ENCODE data around the gene TTC24. TPM values are rescaled to one million over a fixed set of nuclear protein-coding genes. Genes with fewer than 3 reads are reported as not detected.
"Not testable (repeated sequence)": the region's sequence is repeated elsewhere in the genome, so short reads cannot be mapped to it uniquely, and the experiment has no call there.

The TTC24 gene
- total RNA-seq, 1 donor from 2014 or later, result not detected

DNA sequence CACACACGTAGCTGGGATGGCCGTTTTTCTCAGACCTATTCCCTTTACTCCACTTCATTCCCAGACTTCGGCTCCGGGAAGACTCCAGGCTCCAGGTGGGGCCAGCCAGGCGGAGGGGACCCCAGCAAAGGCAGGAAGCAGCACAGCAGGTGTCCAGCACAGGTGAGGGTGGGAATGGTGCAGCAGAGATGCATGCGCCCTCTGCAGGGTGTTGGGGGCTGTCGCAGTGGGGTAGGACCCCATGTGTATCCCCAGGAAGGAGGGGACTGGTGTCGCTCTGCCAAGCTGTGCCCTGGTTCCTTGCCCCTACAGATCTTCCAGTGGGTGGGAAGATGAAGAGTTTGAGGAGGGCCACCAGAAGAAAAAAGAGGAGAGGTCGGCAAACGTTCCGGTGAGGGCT is 5.3 kb downstream of the TTC24 start:
- TF ChIP-seq POLR2AphosphoS5 (IDR thresholded peaks at IDR 0.05; ENCODE audit: insufficient read depth in 1 of 2, low read depth in 1 of 2) (no peak), CTCF (IDR thresholded peaks at IDR 0.05) (no peak), POLR2A (IDR thresholded peaks at IDR 0.05) (no peak)

GRCh38 chr1:156586323-156586722 is 6.8 kb downstream of the TTC24 start:
- intact Hi-C loops (cut with DNase I), result loop anchor here (10.0 kb wide), 2 partner anchors 72 to 202 kb away; no protein-coding TSS in a partner anchor
- Histone ChIP-seq H3K9me3 (no peaks in the 10 kb centered on the region), H3K36me3 (no peaks in the 10 kb centered on the region), H3K27ac (no peak overlapping the region), H3K4me3 (no peak overlapping the region), H3K27me3 (no peaks in the 10 kb centered on the region), H3K4me1 (peaks cover 7% of the 10 kb centered on the region)
- no peak for DNase-seq (ENCODE audit: extremely low spot score in 2 of 2)
- TF ChIP-seq POLR2AphosphoS5 (IDR thresholded peaks at IDR 0.05; ENCODE audit: insufficient read depth in 1 of 2, low read depth in 1 of 2), result no peak
- TF ChIP-seq CTCF (IDR thresholded peaks at IDR 0.05), result no peak
- TF ChIP-seq POLR2A (IDR thresholded peaks at IDR 0.05), result no peak

More for the DNA sequence above, 5.3 kb downstream of the TTC24 start:
- H3K27me3 ChIP-seq, result no peaks in the 10 kb centered on the region
- no peak for DNase-seq (ENCODE audit: extremely low spot score in 2 of 2)
- intact Hi-C loops (cut with DNase I), result loop anchor here (5.0 to 10.0 kb wide), 3 partner anchors 70 to 200 kb away; no protein-coding TSS in a partner anchor
- no peak overlapping the region for H3K4me3 ChIP-seq
- H3K36me3 ChIP-seq, result no peaks in the 10 kb centered on the region
- no peaks in the 10 kb centered on the region for H3K9me3 ChIP-seq
- no peaks in the 10 kb centered on the region for H3K4me1 ChIP-seq
- no peak overlapping the region for H3K27ac ChIP-seq

DNA sequence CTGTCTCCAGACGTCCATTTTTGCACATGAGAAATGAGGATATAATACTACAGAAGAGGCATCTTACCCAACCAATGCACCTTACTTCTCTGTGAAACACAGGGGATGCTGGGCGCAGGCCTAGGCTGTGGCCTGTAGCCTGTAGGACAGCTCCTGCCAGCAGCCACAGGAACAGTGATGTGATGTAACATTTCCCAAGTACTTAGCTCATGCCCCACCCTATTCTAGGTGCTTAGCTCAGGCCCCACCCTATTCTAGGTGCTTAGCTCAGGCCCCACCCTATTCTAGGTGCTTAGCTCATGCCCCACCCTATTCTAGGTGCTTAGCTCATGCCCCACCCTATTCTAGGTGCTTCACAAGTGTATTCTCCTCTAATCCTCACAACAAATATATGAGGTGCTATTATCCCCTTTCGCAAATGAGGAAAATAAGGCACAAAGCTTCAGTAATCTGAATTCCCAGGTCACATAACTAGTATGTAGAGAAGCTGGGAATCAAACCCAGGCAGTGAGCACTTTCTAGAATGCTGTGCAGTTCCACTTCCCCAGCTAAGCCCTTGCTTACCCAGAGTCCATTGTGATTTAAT is 7.5 kb downstream of the TTC24 start:
- TF ChIP-seq CTCF (IDR thresholded peaks at IDR 0.05) (no peak), POLR2AphosphoS5 (IDR thresholded peaks at IDR 0.05; ENCODE audit: insufficient read depth in 1 of 2, low read depth in 1 of 2) (no peak), POLR2A (IDR thresholded peaks at IDR 0.05) (no peak)
- Histone ChIP-seq H3K27me3 (no peaks in the 10 kb centered on the region), H3K4me3 (no peak overlapping the region), H3K27ac (no peak overlapping the region), H3K36me3 (no peaks in the 10 kb centered on the region), H3K4me1 (peaks cover 9% of the 10 kb centered on the region), H3K9me3 (no peaks in the 10 kb centered on the region)
- intact Hi-C loops (cut with DNase I), result loop anchor here (10.0 kb wide), 2 partner anchors 72 to 202 kb away; no protein-coding TSS in a partner anchor
- no peak for DNase-seq (ENCODE audit: extremely low spot score in 2 of 2)

DNA sequence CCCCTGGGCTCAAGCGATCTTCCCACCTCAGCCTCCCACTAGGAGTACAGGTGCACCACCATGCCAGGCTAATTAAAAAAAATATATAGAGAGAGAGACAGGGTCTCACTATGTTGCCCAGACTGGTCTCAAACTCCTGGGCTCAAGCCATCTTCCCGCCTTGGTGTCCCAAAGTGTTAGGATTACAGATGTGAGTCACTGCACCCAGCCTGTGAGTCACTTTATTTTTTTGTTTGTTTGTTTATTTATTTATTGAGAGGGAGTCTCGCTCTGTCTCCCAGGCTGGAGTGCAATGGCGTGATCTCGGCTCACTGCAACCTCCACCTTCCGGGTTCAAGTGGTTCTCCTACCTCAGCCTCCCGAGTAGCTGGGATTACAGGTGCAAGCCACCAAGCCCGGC is 8.4 kb downstream of the TTC24 start:
- intact Hi-C loops (cut with DNase I), result loop anchor here (10.0 kb wide), 2 partner anchors 73 to 203 kb away; no protein-coding TSS in a partner anchor
- not testable (repeated sequence) for H3K27me3 ChIP-seq

GRCh38 chr1:156589546-156589945 is 10.0 kb downstream of the TTC24 start:
- TF ChIP-seq CTCF (IDR thresholded peaks at IDR 0.05), result no peak
- no peak for TF ChIP-seq POLR2AphosphoS5 (IDR thresholded peaks at IDR 0.05; ENCODE audit: insufficient read depth in 1 of 2, low read depth in 1 of 2)
- TF ChIP-seq POLR2A (IDR thresholded peaks at IDR 0.05), result no peak
- H3K27me3 ChIP-seq, result no peaks in the 10 kb centered on the region
- H3K9me3 ChIP-seq, result no peaks in the 10 kb centered on the region
- DNase-seq (ENCODE audit: extremely low spot score in 2 of 2), result no peak
- H3K4me3 ChIP-seq, result no peak overlapping the region
- intact Hi-C loops (cut with DNase I), result loop anchor here (10.0 kb wide), 2 partner anchors 75 to 205 kb away; no protein-coding TSS in a partner anchor
- peaks cover 20% of the 10 kb centered on the region for H3K4me1 ChIP-seq
- peaks cover 0 to 7% of the 10 kb centered on the region in 2 donors for H3K36me3 ChIP-seq
- no peak overlapping the region for H3K27ac ChIP-seq

More for the DNA sequence above, 8.4 kb downstream of the TTC24 start:
- H3K9me3 ChIP-seq; H3K36me3 ChIP-seq; DNase-seq (ENCODE audit: extremely low spot score in 2 of 2); H3K4me3 ChIP-seq; H3K27ac ChIP-seq: not testable (repeated sequence)
- peaks cover 18% of the 10 kb centered on the region for H3K4me1 ChIP-seq
